Neural progenitor cell (in vitro differentiated cells): ENCODE data around the gene CSRP2. TPM values are rescaled to one million over a fixed set of nuclear protein-coding genes. Genes with fewer than 3 reads are reported as not detected.
A peak's percentile ranks its signal among the peaks of the same experiment; 100 is the strongest.

Experiments
- DNase-seq: peaks from one replicate; pipeline ENCODE4 v3.0.0-alpha.2; 2016; ENCODE audit warnings: low spot score
- H2AFZ ChIP-seq: fragments of 200-600 bp; sonication (generic); replicated peaks from 2 replicates; pipeline ENCODE4 v1.6.1; 2016; ENCODE audit warnings: antibody characterized with exemption
- H3F3A ChIP-seq: fragments of 200-600 bp; sonication (generic); 2 replicates; pipeline ENCODE4 v1.6.1; 2016; ENCODE audit warnings: antibody characterized with exemption, low read depth
- H3K27ac ChIP-seq: fragments of 200-600 bp; sonication (generic); 2 replicates; pipeline ENCODE4 v1.5.1; 2016; ENCODE audit warnings: mild to moderate bottlenecking
- H3K27me3 ChIP-seq: fragments of 200-600 bp; sonication (generic); 2 replicates; pipeline ENCODE4 v1.6.1; 2016; ENCODE audit warnings: mild to moderate bottlenecking, moderate library complexity
- H3K36me3 ChIP-seq: fragments of 200-600 bp; sonication (generic); 2 replicates; pipeline ENCODE4 v1.5.1; 2016
- H3K4me1 ChIP-seq: fragments of 200-600 bp; sonication (generic); 2 replicates; pipeline ENCODE4 v1.6.1; 2016; ENCODE audit warnings: mixed run types
- H3K4me2 ChIP-seq: fragments of 200-600 bp; sonication (generic); 2 replicates; pipeline ENCODE4 v1.6.1; 2016
- H3K4me3 ChIP-seq: fragments of 200-600 bp; sonication (generic); 2 replicates; pipeline ENCODE4 v1.5.1; 2016
- H3K79me2 ChIP-seq: fragments of 200-600 bp; sonication (generic); 2 replicates; pipeline ENCODE4 v1.6.1; 2016; ENCODE audit warnings: low read depth
- H3K9ac ChIP-seq: fragments of 200-600 bp; sonication (generic); 2 replicates; pipeline ENCODE4 v1.6.1; 2016
- H3K9me3 ChIP-seq: fragments of 200-600 bp; sonication (generic); 2 replicates; pipeline ENCODE4 v1.5.1; 2016; ENCODE audit warnings: low read depth
- H4K20me1 ChIP-seq: fragments of 200-600 bp; sonication (generic); 2 replicates; pipeline ENCODE4 v1.6.1; 2016; ENCODE audit warnings: low read depth
- H3K27ac Mint-ChIP-seq: 3 replicates; pipeline ENCODE4 v1.8.0; 2021; ENCODE audit warnings: mixed read lengths
- H3K27me3 Mint-ChIP-seq: 2 replicates; pipeline ENCODE4 v1.8.0; 2022; ENCODE audit warnings: low read depth, mild to moderate bottlenecking, inconsistent platforms, moderate library complexity, mixed read lengths; ENCODE audit not compliant: insufficient read depth
- H3K36me3 Mint-ChIP-seq: 3 replicates; pipeline ENCODE4 v1.8.0; 2021; ENCODE audit warnings: mixed read lengths
- H3K4me1 Mint-ChIP-seq: 3 replicates; pipeline ENCODE4 v1.8.0; 2021; ENCODE audit warnings: mixed read lengths
- H3K4me3 Mint-ChIP-seq: 3 replicates; pipeline ENCODE4 v1.8.0; 2021; ENCODE audit warnings: mild to moderate bottlenecking, moderate library complexity, mixed read lengths
- H3K9me3 Mint-ChIP-seq: 3 replicates; pipeline ENCODE4 v1.8.0; 2020; ENCODE audit warnings: mixed read lengths
- EZH2 ChIP-seq: fragments of 200-600 bp; sonication (generic); IDR thresholded peaks from 2 replicates; pipeline ENCODE4 v1.6.1; 2017; ENCODE audit warnings: antibody characterized with exemption, mild to moderate bottlenecking, moderate library complexity
- EZH2phosphoT487 ChIP-seq: fragments of 200-600 bp; sonication (generic); IDR thresholded peaks from 2 replicates; pipeline ENCODE4 v1.6.1; 2017; ENCODE audit warnings: antibody characterized with exemption
- total RNA-seq: library from RNA; depleted of rRNA; stranded (reverse); fragments of >200 nt; gene quantifications from 2 replicates; pipeline ENCODE4 v1.2.3, GENCODE V29; 2015; ENCODE audit warnings: low replicate concordance
- TF ChIP-seq, protein P1 (sequence below): fragments of 200-600 bp; sonication (generic); IDR thresholded peaks from 2 replicates; pipeline ENCODE4 v1.5.1; 2017; ENCODE audit warnings: antibody characterized with exemption, mild to moderate bottlenecking

The CSRP2 gene
- total RNA-seq, 1 donor from 2014 or later: 405 TPM

DNA sequence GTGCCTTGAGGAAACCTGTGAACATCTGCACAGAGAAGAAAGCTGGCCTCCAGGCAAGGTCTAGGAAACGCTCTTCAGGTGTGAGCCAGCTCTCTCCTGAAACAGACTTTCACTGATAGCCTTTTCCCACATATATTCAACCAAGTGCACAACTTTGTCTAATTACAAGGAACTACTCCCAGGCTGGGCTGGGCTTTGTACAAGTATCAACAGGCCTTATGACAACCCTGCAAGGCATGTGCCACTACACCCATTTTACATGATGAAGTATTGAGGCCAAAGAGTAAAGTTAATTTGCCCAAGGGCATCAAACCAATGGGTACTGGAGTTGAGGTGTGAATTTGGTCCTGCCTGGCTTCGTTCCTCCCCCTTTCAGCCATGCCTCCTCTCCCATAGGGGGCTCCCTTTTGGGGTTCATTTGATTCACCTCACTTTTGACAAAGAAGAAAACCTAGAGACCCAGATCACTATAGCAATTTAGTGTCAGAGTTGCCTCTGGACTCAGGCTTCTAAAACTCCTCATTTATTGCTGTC is 2.1 kb downstream of the CSRP2 start:
- no peak for TF ChIP-seq EZH2phosphoT487
- TF ChIP-seq, protein P1, sequence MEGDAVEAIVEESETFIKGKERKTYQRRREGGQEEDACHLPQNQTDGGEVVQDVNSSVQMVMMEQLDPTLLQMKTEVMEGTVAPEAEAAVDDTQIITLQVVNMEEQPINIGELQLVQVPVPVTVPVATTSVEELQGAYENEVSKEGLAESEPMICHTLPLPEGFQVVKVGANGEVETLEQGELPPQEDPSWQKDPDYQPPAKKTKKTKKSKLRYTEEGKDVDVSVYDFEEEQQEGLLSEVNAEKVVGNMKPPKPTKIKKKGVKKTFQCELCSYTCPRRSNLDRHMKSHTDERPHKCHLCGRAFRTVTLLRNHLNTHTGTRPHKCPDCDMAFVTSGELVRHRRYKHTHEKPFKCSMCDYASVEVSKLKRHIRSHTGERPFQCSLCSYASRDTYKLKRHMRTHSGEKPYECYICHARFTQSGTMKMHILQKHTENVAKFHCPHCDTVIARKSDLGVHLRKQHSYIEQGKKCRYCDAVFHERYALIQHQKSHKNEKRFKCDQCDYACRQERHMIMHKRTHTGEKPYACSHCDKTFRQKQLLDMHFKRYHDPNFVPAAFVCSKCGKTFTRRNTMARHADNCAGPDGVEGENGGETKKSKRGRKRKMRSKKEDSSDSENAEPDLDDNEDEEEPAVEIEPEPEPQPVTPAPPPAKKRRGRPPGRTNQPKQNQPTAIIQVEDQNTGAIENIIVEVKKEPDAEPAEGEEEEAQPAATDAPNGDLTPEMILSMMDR: peak; percentile 10
- DNase-seq: no peak
- H3K36me3 ChIP-seq: no peaks in the 10 kb centered on the region
- peaks cover 39% of the 10 kb centered on the region for H3K4me1 ChIP-seq
- H3K4me3 Mint-ChIP-seq: peak overlapping the region; percentile 98
- no peak overlapping the region for H3K27ac Mint-ChIP-seq
- no peak overlapping the region for H3K9ac ChIP-seq
- peaks cover 64% of the 10 kb centered on the region for H3K79me2 ChIP-seq
- H2AFZ ChIP-seq: no peak overlapping the region
- no peak overlapping the region for H3K27ac ChIP-seq
- peak overlapping the region; percentile 97 for H3K4me2 ChIP-seq
- H3K36me3 Mint-ChIP-seq: peaks cover 32% of the 10 kb centered on the region
- peak overlapping the region; percentile 71 for H3K4me3 ChIP-seq
- peaks cover 17% of the 10 kb centered on the region for H3F3A ChIP-seq
- no peaks in the 10 kb centered on the region for H3K27me3 ChIP-seq
- peaks cover 35% of the 10 kb centered on the region for H3K4me1 Mint-ChIP-seq
- H3K27me3 Mint-ChIP-seq: peaks cover 9% of the 10 kb centered on the region
- no peaks in the 10 kb centered on the region for H3K9me3 ChIP-seq
- peaks cover 53% of the 10 kb centered on the region for H4K20me1 ChIP-seq
- H3K9me3 Mint-ChIP-seq: peaks cover 3% of the 10 kb centered on the region

DNA sequence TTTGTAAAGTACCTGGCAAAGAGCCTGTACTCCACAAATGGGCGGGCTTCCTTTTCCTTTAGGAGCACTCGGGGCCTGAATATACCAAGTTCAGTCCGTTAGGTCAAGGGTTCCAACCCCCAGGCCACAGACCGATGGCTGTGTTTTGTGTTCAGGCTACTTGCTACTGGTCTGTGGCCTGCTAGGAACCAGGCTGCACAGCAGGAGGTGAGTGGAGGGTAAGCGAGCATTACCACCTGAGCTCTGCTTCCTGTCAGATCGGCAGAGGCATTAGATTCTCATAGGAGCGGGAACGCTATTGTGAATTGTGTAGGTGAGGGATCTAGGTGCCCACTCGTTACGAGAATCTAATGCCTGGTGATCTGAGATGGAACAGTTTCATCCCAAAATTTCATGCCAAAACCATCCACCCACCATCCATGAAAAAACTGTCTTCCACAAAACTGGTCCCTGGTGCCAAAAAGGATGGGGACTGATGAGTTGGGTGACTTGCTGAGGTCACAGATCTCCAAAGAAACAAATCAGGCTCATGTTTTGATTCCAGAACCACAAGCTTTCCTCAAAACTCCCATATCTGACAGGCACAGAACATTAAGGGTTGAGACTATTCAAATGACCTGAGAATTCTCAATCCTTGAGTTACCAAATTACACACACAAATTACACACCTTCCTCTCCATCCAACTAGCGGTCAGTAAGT is 4.2 kb downstream of the CSRP2 start:
- peak overlapping the region; percentile 97 for H3K4me2 ChIP-seq
- Mint-ChIP-seq H3K9me3 (peaks cover 10% of the 10 kb centered on the region), H3K4me1 (peaks cover 32% of the 10 kb centered on the region), H3K27me3 (peaks cover 12% of the 10 kb centered on the region), H3K4me3 (no peak overlapping the region), H3K36me3 (peaks cover 44% of the 10 kb centered on the region), H3K27ac (no peak overlapping the region)
- peaks cover 41% of the 10 kb centered on the region for H3K4me1 ChIP-seq
- H3K27ac ChIP-seq: no peak overlapping the region
- TF ChIP-seq EZH2 (no peak), EZH2phosphoT487 (no peak)
- TF ChIP-seq, protein P1: no peak
- no peak overlapping the region for H2AFZ ChIP-seq
- peaks cover 86% of the 10 kb centered on the region for H3K79me2 ChIP-seq
- peaks cover 17% of the 10 kb centered on the region for H3F3A ChIP-seq
- peaks cover 59% of the 10 kb centered on the region for H4K20me1 ChIP-seq
- H3K36me3 ChIP-seq: no peaks in the 10 kb centered on the region
- no peak overlapping the region for H3K9ac ChIP-seq
- no peak for DNase-seq
- no peak overlapping the region for H3K4me3 ChIP-seq
- no peaks in the 10 kb centered on the region for H3K9me3 ChIP-seq
- H3K27me3 ChIP-seq: no peaks in the 10 kb centered on the region

DNA sequence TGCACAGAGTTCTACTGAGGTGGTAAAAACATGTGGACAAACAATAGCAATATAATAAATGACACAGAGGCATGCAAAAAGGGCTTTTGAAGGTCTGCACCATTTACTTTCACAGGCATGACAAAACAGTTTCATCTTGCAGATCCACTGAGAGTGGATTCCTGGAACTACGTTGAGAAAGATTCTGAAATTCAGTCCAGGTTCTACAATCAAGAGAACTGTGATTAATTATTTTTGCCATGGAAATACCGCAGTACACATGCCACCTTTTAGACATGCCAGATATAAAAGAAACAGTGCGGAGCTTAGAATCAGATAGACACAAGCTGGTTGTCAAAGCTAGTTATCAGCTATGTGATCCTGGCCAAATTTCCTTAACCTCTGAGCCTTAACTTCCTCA is 4.8 kb downstream of the CSRP2 start:
- Histone ChIP-seq H3K36me3 (no peaks in the 10 kb centered on the region), H3K9ac (no peak overlapping the region), H3F3A (peaks cover 17% of the 10 kb centered on the region), H4K20me1 (peaks cover 59% of the 10 kb centered on the region), H3K4me1 (peaks cover 38% of the 10 kb centered on the region), H3K4me2 (no peak overlapping the region), H3K79me2 (peaks cover 92% of the 10 kb centered on the region), H3K4me3 (no peak overlapping the region), H3K9me3 (no peaks in the 10 kb centered on the region), H2AFZ (no peak overlapping the region), H3K27me3 (no peaks in the 10 kb centered on the region), H3K27ac (no peak overlapping the region)
- Mint-ChIP-seq H3K36me3 (peaks cover 50% of the 10 kb centered on the region), H3K27ac (no peak overlapping the region), H3K4me1 (peaks cover 34% of the 10 kb centered on the region), H3K9me3 (peaks cover 13% of the 10 kb centered on the region), H3K4me3 (no peak overlapping the region), H3K27me3 (peaks cover 12% of the 10 kb centered on the region)
- no peak for TF ChIP-seq EZH2
- TF ChIP-seq EZH2phosphoT487: no peak
- no peak for DNase-seq

DNA sequence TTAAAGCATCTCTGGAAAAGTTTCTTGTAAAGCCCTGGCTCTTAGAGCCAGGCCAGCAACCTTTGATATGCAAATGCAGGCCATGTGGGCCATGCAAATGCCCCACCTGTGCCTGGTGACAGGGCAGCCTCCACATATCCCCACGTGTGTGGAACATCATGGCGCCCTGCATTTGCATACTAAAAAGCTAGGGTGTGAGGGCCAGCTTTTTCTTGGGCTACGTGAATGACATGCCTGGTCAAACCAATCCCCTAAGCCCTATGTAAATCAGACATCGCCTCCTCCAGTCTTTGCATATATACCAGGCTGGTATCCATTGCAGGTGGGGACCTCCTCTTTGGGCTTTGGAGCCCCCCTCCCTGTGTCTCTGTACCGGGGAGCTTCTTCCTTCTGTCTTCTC is 6.4 kb downstream of the CSRP2 start:
- Mint-ChIP-seq H3K4me1 (peaks cover 40% of the 10 kb centered on the region), H3K36me3 (peaks cover 57% of the 10 kb centered on the region), H3K27ac (peak overlapping the region; percentile 80), H3K9me3 (peaks cover 17% of the 10 kb centered on the region), H3K4me3 (no peak overlapping the region), H3K27me3 (peaks cover 6% of the 10 kb centered on the region)
- Histone ChIP-seq H4K20me1 (peaks cover 57% of the 10 kb centered on the region), H3K36me3 (no peaks in the 10 kb centered on the region), H3K4me2 (no peak overlapping the region), H3K4me3 (no peak overlapping the region), H3K79me2 (peaks cover 100% of the 10 kb centered on the region), H3K4me1 (peaks cover 45% of the 10 kb centered on the region), H3K27ac (no peak overlapping the region), H3K27me3 (no peaks in the 10 kb centered on the region), H3K9ac (no peak overlapping the region), H3F3A (peaks cover 14% of the 10 kb centered on the region), H2AFZ (no peak overlapping the region), H3K9me3 (no peaks in the 10 kb centered on the region)
- TF ChIP-seq EZH2phosphoT487: no peak
- TF ChIP-seq, protein P1: no peak
- no peak for TF ChIP-seq EZH2
- DNase-seq: no peak
